Activated naive CD8-positive, alpha-beta T cell treated with anti-CD3 and anti-CD28 coated beads, Interleukin-2, amount 10 ng/mL, durations not matched to agents 7 days and 5 days (primary cell): ENCODE measurements around the gene L1TD1. TPM values are rescaled to one million over a fixed set of nuclear protein-coding genes. Genes with fewer than 3 reads are reported as not detected.
"Not testable (repeated sequence)": the region's sequence is repeated elsewhere in the genome, so short reads cannot be mapped to it uniquely, and the experiment has no call there.

Experiments
- ATAC-seq: fragments of 150-1000 bp; cut with Tn5 transposase; one replicate; pipeline ENCODE4 v1.10.0; 2021; ENCODE audit warnings: low read depth, moderate library complexity
- POLR2A ChIA-PET: fragments of 350-600 bp; sonication (Branson Sonifier 250); formaldehyde crosslinking; loops from one replicate; lab custom pipeline; 2021; ENCODE audit warnings: antibody characterized with exemption; lab: Charles Lee
- DNase-seq: peaks from one replicate; pipeline ENCODE4 v3.0.0; 2021
- H3K27ac Mint-ChIP-seq: one replicate; pipeline ENCODE4 v1.8.0; 2022; ENCODE audit warnings: mild to moderate bottlenecking, mixed read lengths
- H3K27me3 Mint-ChIP-seq: one replicate; pipeline ENCODE4 v1.8.0; 2022; ENCODE audit warnings: mild to moderate bottlenecking, moderate library complexity, mixed read lengths
- H3K36me3 Mint-ChIP-seq: one replicate; pipeline ENCODE4 v1.8.0; 2021; ENCODE audit warnings: mild to moderate bottlenecking, mixed read lengths
- H3K4me1 Mint-ChIP-seq: one replicate; pipeline ENCODE4 v1.8.0; 2021; ENCODE audit warnings: mixed read lengths
- H3K4me3 Mint-ChIP-seq: one replicate; pipeline ENCODE4 v1.8.0; 2022; ENCODE audit warnings: mild to moderate bottlenecking, moderate library complexity, mixed read lengths
- H3K9me3 Mint-ChIP-seq: one replicate; pipeline ENCODE4 v1.8.0; 2021; ENCODE audit warnings: mixed read lengths
- total RNA-seq, 2 experiments: library from RNA; stranded (reverse); gene quantifications; one replicate each; pipeline ENCODE4 v1.2.3, GENCODE V29; 2021

L1TD1 gene
- total RNA-seq, 2 experiments from 2014 or later: not detected

- DNase-seq, H3K9me3 Mint-ChIP-seq, POLR2A ChIA-PET, H3K36me3 Mint-ChIP-seq, H3K27ac Mint-ChIP-seq, H3K4me1 Mint-ChIP-seq, ATAC-seq, H3K27me3 Mint-ChIP-seq, H3K4me3 Mint-ChIP-seq: not testable (repeated sequence)
These were observed 11.3 kb upstream of the L1TD1 start for GRCh38 chr1:62183164-62184020.

- H3K9me3 Mint-ChIP-seq: no peaks in the 10 kb centered on the region
- H3K27me3 Mint-ChIP-seq: no peaks in the 10 kb centered on the region
- POLR2A ChIA-PET: no interaction called here
These were observed 10.3 kb upstream of the L1TD1 start for GRCh38 chr1:62184336-62184735.

GRCh38 chr1:62185233-62185632, 9.4 kb upstream of the L1TD1 start:
- H3K27ac Mint-ChIP-seq, POLR2A ChIA-PET: not testable (repeated sequence)

More at GRCh38 chr1:62184336-62184735, 10.3 kb upstream of the L1TD1 start:
- no peaks in the 10 kb centered on the region for H3K36me3 Mint-ChIP-seq
- no peak for ATAC-seq
- no peak for DNase-seq
- no peak overlapping the region for H3K4me3 Mint-ChIP-seq
- no peaks in the 10 kb centered on the region for H3K4me1 Mint-ChIP-seq
- H3K27ac Mint-ChIP-seq: no peak overlapping the region

GRCh38 chr1:62185677-62186076, 9.0 kb upstream of the L1TD1 start:
- H3K27me3 Mint-ChIP-seq: no peaks in the 10 kb centered on the region
- H3K36me3 Mint-ChIP-seq: no peaks in the 10 kb centered on the region
- H3K27ac Mint-ChIP-seq: no peak overlapping the region
- H3K4me3 Mint-ChIP-seq: no peak overlapping the region
- H3K4me1 Mint-ChIP-seq: no peaks in the 10 kb centered on the region
- DNase-seq: no peak
- no peak for ATAC-seq
- POLR2A ChIA-PET: no interaction called here
- H3K9me3 Mint-ChIP-seq: no peaks in the 10 kb centered on the region

More at GRCh38 chr1:62185233-62185632, 9.4 kb upstream of the L1TD1 start:
- DNase-seq, H3K4me1 Mint-ChIP-seq, H3K4me3 Mint-ChIP-seq, H3K9me3 Mint-ChIP-seq, ATAC-seq, H3K36me3 Mint-ChIP-seq, H3K27me3 Mint-ChIP-seq: not testable (repeated sequence)

- no peaks in the 10 kb centered on the region for H3K9me3 Mint-ChIP-seq
- H3K4me3 Mint-ChIP-seq: no peak overlapping the region
- H3K27ac Mint-ChIP-seq: no peak overlapping the region
- H3K27me3 Mint-ChIP-seq: peaks cover under 1% of the 10 kb centered on the region
- POLR2A ChIA-PET: no interaction called here
- no peaks in the 10 kb centered on the region for H3K36me3 Mint-ChIP-seq
- DNase-seq (no peak), ATAC-seq (no peak)
- H3K4me1 Mint-ChIP-seq: no peaks in the 10 kb centered on the region
These were observed 7.1 kb upstream of the L1TD1 start for GRCh38 chr1:62187548-62187947.

GRCh38 chr1:62188111-62188510, 6.5 kb upstream of the L1TD1 start:
- H3K4me1 Mint-ChIP-seq: no peaks in the 10 kb centered on the region
- DNase-seq (no peak), ATAC-seq (no peak)
- H3K27ac Mint-ChIP-seq: no peak overlapping the region
- POLR2A ChIA-PET: no interaction called here
- H3K36me3 Mint-ChIP-seq: no peaks in the 10 kb centered on the region
- peaks cover 2% of the 10 kb centered on the region for H3K27me3 Mint-ChIP-seq
- H3K4me3 Mint-ChIP-seq: no peak overlapping the region
- H3K9me3 Mint-ChIP-seq: no peaks in the 10 kb centered on the region

GRCh38 chr1:62196086-62196690, 1.5 kb downstream of the L1TD1 start:
- peaks cover 4% of the 10 kb centered on the region for H3K4me1 Mint-ChIP-seq

GRCh38 chr1:62198069-62198780, 3.6 kb downstream of the L1TD1 start:
- DNase-seq (no peak), ATAC-seq (no peak)
- POLR2A ChIA-PET: no interaction called here
- Mint-ChIP-seq H3K4me3 (no peak overlapping the region), H3K4me1 (peaks cover 4% of the 10 kb centered on the region), H3K9me3 (no peaks in the 10 kb centered on the region), H3K27ac (no peak overlapping the region), H3K36me3 (peaks cover 3% of the 10 kb centered on the region), H3K27me3 (peaks cover 39% of the 10 kb centered on the region)

More at GRCh38 chr1:62196086-62196690, 1.5 kb downstream of the L1TD1 start:
- Mint-ChIP-seq H3K9me3 (no peaks in the 10 kb centered on the region), H3K36me3 (peaks cover 3% of the 10 kb centered on the region), H3K27ac (no peak overlapping the region), H3K4me3 (no peak overlapping the region), H3K27me3 (peaks cover 41% of the 10 kb centered on the region)
- POLR2A ChIA-PET: no interaction called here
- DNase-seq (no peak), ATAC-seq (no peak)

- Mint-ChIP-seq H3K9me3 (no peaks in the 10 kb centered on the region), H3K27ac (no peak overlapping the region), H3K4me1 (peaks cover 4% of the 10 kb centered on the region), H3K27me3 (peaks cover 35% of the 10 kb centered on the region), H3K36me3 (peaks cover 3% of the 10 kb centered on the region), H3K4me3 (no peak overlapping the region)
- no peak for DNase-seq
- no peak for ATAC-seq
- POLR2A ChIA-PET: no interaction called here
These were observed 4.1 kb downstream of the L1TD1 start for GRCh38 chr1:62198781-62199125.

- DNase-seq: no peak
- POLR2A ChIA-PET: no interaction called here
- Mint-ChIP-seq H3K4me3 (no peak overlapping the region), H3K4me1 (no peaks in the 10 kb centered on the region), H3K27me3 (no peaks in the 10 kb centered on the region), H3K36me3 (peaks cover 5% of the 10 kb centered on the region), H3K9me3 (peaks cover 10% of the 10 kb centered on the region), H3K27ac (no peak overlapping the region)
- ATAC-seq: no peak
These were observed 12.5 kb downstream of the L1TD1 start for GRCh38 chr1:62207187-62207586.

GRCh38 chr1:62208087-62208486, 13.4 kb downstream of the L1TD1 start:
- Mint-ChIP-seq H3K4me1 (no peaks in the 10 kb centered on the region), H3K9me3 (peaks cover 10% of the 10 kb centered on the region), H3K4me3 (no peak overlapping the region), H3K27ac (no peak overlapping the region), H3K27me3 (no peaks in the 10 kb centered on the region), H3K36me3 (peaks cover 5% of the 10 kb centered on the region)
- no peak for DNase-seq
- no peak for ATAC-seq
- POLR2A ChIA-PET: no interaction called here

GRCh38 chr1:62208970-62209369, 14.3 kb downstream of the L1TD1 start:
- Mint-ChIP-seq H3K4me3 (no peak overlapping the region), H3K27me3 (no peaks in the 10 kb centered on the region), H3K9me3 (peaks cover 10% of the 10 kb centered on the region), H3K27ac (no peak overlapping the region), H3K4me1 (no peaks in the 10 kb centered on the region), H3K36me3 (peaks cover 5% of the 10 kb centered on the region)
- POLR2A ChIA-PET: no interaction called here
- no peak for DNase-seq
- no peak for ATAC-seq

- POLR2A ChIA-PET: no interaction called here
- Mint-ChIP-seq H3K27ac (no peak overlapping the region), H3K4me3 (no peak overlapping the region), H3K4me1 (no peaks in the 10 kb centered on the region), H3K27me3 (no peaks in the 10 kb centered on the region), H3K9me3 (peaks cover 11% of the 10 kb centered on the region), H3K36me3 (peaks cover 5% of the 10 kb centered on the region)
- DNase-seq: no peak
- ATAC-seq: no peak
These were observed 15.4 kb downstream of the L1TD1 start for GRCh38 chr1:62209931-62210595.
